Calu3 (cell line): ENCODE results near the gene RPAP3. TPM values are rescaled to one million over a fixed set of nuclear protein-coding genes. Genes with fewer than 3 reads are reported as not detected.
A peak's percentile ranks its signal among the peaks of the same experiment; 100 is the strongest.

Experiments used
- BruUV-seq: library from RNA; stranded (reverse); fragments of 400-500 nt; replicated peaks from 2 replicates; lab custom pipeline; 2021; lab: Mats Ljungman, UMichigan
- CTCF ChIA-PET: fragments of 300-600 bp; sonication (Branson Sonifier 250); formaldehyde crosslinking; loops from one replicate; lab custom pipeline; 2022; ENCODE audit warnings: antibody characterized with exemption; lab: Charles Lee
- DNase-seq: peaks from one replicate; pipeline ENCODE4 v3.0.0; 2022
- H3K27ac Mint-ChIP-seq: one replicate; pipeline ENCODE4 v1.8.0; 2022; ENCODE audit warnings: mixed read lengths; ENCODE audit not compliant: unreplicated experiment
- H3K27me3 Mint-ChIP-seq: one replicate; pipeline ENCODE4 v1.8.0; 2022; ENCODE audit warnings: mixed read lengths; ENCODE audit not compliant: unreplicated experiment
- H3K36me3 Mint-ChIP-seq: one replicate; pipeline ENCODE4 v1.8.0; 2022; ENCODE audit warnings: mild to moderate bottlenecking, moderate library complexity, mixed read lengths; ENCODE audit not compliant: insufficient read depth, unreplicated experiment
- H3K4me1 Mint-ChIP-seq: one replicate; pipeline ENCODE4 v1.8.0; 2022; ENCODE audit warnings: mild to moderate bottlenecking, low read depth, mixed read lengths; ENCODE audit not compliant: unreplicated experiment
- H3K4me3 Mint-ChIP-seq: one replicate; pipeline ENCODE4 v1.8.0; 2022; ENCODE audit warnings: mild to moderate bottlenecking, low read depth, moderate library complexity, mixed read lengths; ENCODE audit not compliant: unreplicated experiment
- H3K9me3 Mint-ChIP-seq: one replicate; pipeline ENCODE4 v1.8.0; 2022; ENCODE audit warnings: low read depth, mixed read lengths; ENCODE audit not compliant: unreplicated experiment
- CTCF ChIP-seq: fragments of 200-600 bp; IDR thresholded peaks from one replicate; pipeline ENCODE4 v1.8.0; 2022; ENCODE audit warnings: antibody characterized with exemption; ENCODE audit not compliant: unreplicated experiment
- intact Hi-C: fragments of 100-400 bp; cut with micrococcal nuclease; formaldehyde crosslinking; loops from one replicate; pipeline ENCODE4 v1.10.0; 2022; ENCODE audit not compliant: unreplicated experiment
- total RNA-seq: library from RNA; stranded (reverse); gene quantifications from 2 replicates; pipeline ENCODE4 v1.2.3, GENCODE V29; 2022

RPAP3 gene
- total RNA-seq, 1 experiment from 2014 or later: 33.5 TPM

GRCh38 chr12:47718531-47718930 lies 12.7 kb upstream of the RPAP3 start:
- CTCF ChIA-PET: no interaction called here
- BruUV-seq: no TSS peak
- intact Hi-C loops: no loop called here

DNA sequence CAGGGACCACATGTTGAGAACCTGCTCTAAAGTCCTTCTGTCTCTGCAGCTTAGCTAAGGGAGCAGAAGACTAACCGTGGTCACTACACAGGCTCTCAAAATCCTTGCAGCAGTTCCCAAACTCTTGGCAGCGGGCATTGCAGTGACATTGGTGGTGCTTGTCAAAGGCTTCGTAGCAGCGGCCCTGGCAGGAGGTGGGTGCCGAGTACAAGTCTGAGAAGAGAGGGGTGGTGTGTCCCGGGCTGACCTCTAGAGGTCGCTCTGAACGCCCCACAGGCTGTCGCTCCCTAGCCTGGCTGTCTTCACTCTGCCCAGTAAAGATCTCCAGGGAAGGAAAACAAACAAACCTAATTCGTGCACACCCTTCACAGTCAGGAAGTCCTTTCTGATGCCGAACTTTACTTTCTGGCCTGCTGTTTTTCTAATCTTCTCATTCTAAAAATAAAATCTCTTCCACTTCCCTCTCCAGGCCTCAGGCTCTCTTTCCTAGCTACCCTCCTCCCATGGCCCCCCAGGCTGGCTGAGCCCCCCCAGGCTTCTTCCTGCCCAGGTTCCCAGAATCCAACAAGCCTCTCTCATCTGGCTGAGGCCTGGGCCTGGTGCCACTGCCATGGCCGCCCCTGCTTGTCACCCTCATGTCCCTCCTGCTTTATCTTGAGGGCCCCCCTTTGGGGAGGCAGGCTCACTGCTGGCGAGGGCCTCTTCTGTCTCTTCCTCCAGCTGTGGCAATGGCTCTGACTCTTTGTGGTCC lies 11.8 kb upstream of the RPAP3 start:
- DNase-seq: peak; percentile 43
- CTCF ChIA-PET: no interaction called here

More at GRCh38 chr12:47718531-47718930, 12.7 kb upstream of the RPAP3 start:
- TF ChIP-seq CTCF: no peak
- Mint-ChIP-seq H3K4me1 (peaks cover 13% of the 10 kb centered on the region), H3K9me3 (no peaks in the 10 kb centered on the region), H3K27ac (no peak overlapping the region), H3K4me3 (no peak overlapping the region), H3K27me3 (no peaks in the 10 kb centered on the region), H3K36me3 (no peaks in the 10 kb centered on the region)
- DNase-seq: no peak

GRCh38 chr12:47717046-47717442 lies 11.2 kb upstream of the RPAP3 start:
- Mint-ChIP-seq H3K27ac (no peak overlapping the region), H3K27me3 (no peaks in the 10 kb centered on the region), H3K9me3 (no peaks in the 10 kb centered on the region), H3K4me3 (no peak overlapping the region), H3K4me1 (peaks cover 6% of the 10 kb centered on the region), H3K36me3 (no peaks in the 10 kb centered on the region)
- no peak for TF ChIP-seq CTCF
- no peak for DNase-seq
- intact Hi-C loops: no loop called here
- CTCF ChIA-PET: interaction anchor here (2.3 kb wide), 1 partner anchor 121 kb away, joined by 11 read pairs; no protein-coding TSS in a partner anchor
- BruUV-seq: no TSS peak

More for the DNA sequence above, 11.8 kb upstream of the RPAP3 start:
- Mint-ChIP-seq H3K4me1 (peaks cover 12% of the 10 kb centered on the region), H3K27me3 (no peaks in the 10 kb centered on the region), H3K4me3 (no peak overlapping the region), H3K36me3 (no peaks in the 10 kb centered on the region), H3K9me3 (no peaks in the 10 kb centered on the region), H3K27ac (no peak overlapping the region)
- intact Hi-C loops: no loop called here
- no TSS peak for BruUV-seq
- no peak for TF ChIP-seq CTCF

- Mint-ChIP-seq H3K27ac (no peak overlapping the region), H3K27me3 (no peaks in the 10 kb centered on the region), H3K9me3 (no peaks in the 10 kb centered on the region), H3K4me3 (no peak overlapping the region), H3K36me3 (no peaks in the 10 kb centered on the region), H3K4me1 (no peaks in the 10 kb centered on the region)
- BruUV-seq: no TSS peak
- no peak for TF ChIP-seq CTCF
- CTCF ChIA-PET: interaction anchor here (1.0 to 2.3 kb wide), 3 partner anchors 10 to 123 kb away, joined by 3 to 11 read pairs (median 3); partner anchors contain the start of gene RPAP3
- intact Hi-C loops: loop anchor here (1.0 kb wide), 2 partner anchors 63 to 122 kb away; no protein-coding TSS in a partner anchor
- DNase-seq: no peak
These were observed 10.2 kb upstream of the RPAP3 start for GRCh38 chr12:47715877-47716548.
